Measurements from ENCODE around the gene CRYBG2.

DNA sequence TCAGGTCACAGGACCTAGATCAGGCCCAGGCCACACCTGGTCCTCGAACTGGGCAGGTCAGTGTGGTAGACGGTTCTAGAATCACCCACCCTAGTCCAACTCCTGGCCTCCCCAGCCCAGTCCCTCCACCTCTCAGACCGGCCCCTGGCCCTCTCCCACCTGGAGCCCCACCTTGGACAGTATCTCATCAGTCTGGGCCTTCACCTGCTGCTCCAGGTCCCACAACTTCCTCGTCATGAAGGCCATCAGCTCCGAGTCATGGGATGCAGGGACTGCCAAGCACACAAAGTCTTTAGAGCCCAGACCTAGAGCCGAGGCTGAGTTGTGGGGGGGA is 56.2 kb downstream of the CRYBG2 start:
- TF ChIP-seq CTCF (IDR thresholded peaks at IDR 0.05) (no peak), POLR2A (IDR thresholded peaks at IDR 0.05) (no peak)

Data from Peyer's patch (tissue), 4 donors.